ENCODE results near the gene ABHD1.
A peak's percentile ranks its signal among the peaks of the same experiment; 100 is the strongest.
"Not testable (repeated sequence)": the region's sequence is repeated elsewhere in the genome, so short reads cannot be mapped to it uniquely, and the experiment has no call there.

Gene ABHD1
- 0.21 to 3.3 (median 0.65) reads per million in 3 experiments for total RNA-seq

GRCh38 chr2:27123302-27124150, at the start of gene ABHD1:
Gene ABHD1, plus strand, starts transcription at chr2:27123815. Its CDS starts 134 bp downstream, at chr2:27123949.
- peak; percentile 58 for DNase-seq

GRCh38 chr2:27074738-27075565, 48.7 kb upstream of the ABHD1 start:
- peak; percentile 57 for DNase-seq

- DNase-seq, result not testable (repeated sequence)
Observed at GRCh38 chr2:27075566-27075871, 48.1 kb upstream of the ABHD1 start.

GRCh38 chr2:27076323-27076722, 47.3 kb upstream of the ABHD1 start:
- no peak for DNase-seq

GRCh38 chr2:27077231-27077630, 46.4 kb upstream of the ABHD1 start:
- no peak for DNase-seq

- no peak for DNase-seq
Observed at GRCh38 chr2:27078267-27079194, 45.1 kb upstream of the ABHD1 start, which contains the start of gene EMILIN1. Gene EMILIN1, plus strand, starts transcription at chr2:27078615. Its CDS starts 451 bp downstream, at chr2:27079066.

GRCh38 chr2:27079233-27080139, 44.1 kb upstream of the ABHD1 start:
- no peak for DNase-seq

GRCh38 chr2:27080140-27080469, 43.5 kb upstream of the ABHD1 start:
- DNase-seq, result no peak

GRCh38 chr2:27080603-27080936, 43.0 kb upstream of the ABHD1 start:
- DNase-seq, result no peak

- DNase-seq, result no peak
Observed at GRCh38 chr2:27081984-27082772, 41.4 kb upstream of the ABHD1 start.

GRCh38 chr2:27082773-27083409, 40.7 kb upstream of the ABHD1 start:
- DNase-seq, result no peak

- no peak for DNase-seq
Observed at GRCh38 chr2:27083410-27084296, 40.0 kb upstream of the ABHD1 start.

GRCh38 chr2:27084297-27085061, 39.1 kb upstream of the ABHD1 start:
- DNase-seq, result no peak

- DNase-seq, result no peak
Observed at GRCh38 chr2:27085062-27085672, 38.4 kb upstream of the ABHD1 start.

GRCh38 chr2:27085673-27086089, 37.9 kb upstream of the ABHD1 start:
- DNase-seq, result no peak

GRCh38 chr2:27086090-27086723, 37.4 kb upstream of the ABHD1 start:
- peak; percentile 98 for DNase-seq

All from central memory CD4-positive, alpha-beta T cell (primary cell).